Measurements from ENCODE around the gene BST1.

Gene BST1

DNA sequence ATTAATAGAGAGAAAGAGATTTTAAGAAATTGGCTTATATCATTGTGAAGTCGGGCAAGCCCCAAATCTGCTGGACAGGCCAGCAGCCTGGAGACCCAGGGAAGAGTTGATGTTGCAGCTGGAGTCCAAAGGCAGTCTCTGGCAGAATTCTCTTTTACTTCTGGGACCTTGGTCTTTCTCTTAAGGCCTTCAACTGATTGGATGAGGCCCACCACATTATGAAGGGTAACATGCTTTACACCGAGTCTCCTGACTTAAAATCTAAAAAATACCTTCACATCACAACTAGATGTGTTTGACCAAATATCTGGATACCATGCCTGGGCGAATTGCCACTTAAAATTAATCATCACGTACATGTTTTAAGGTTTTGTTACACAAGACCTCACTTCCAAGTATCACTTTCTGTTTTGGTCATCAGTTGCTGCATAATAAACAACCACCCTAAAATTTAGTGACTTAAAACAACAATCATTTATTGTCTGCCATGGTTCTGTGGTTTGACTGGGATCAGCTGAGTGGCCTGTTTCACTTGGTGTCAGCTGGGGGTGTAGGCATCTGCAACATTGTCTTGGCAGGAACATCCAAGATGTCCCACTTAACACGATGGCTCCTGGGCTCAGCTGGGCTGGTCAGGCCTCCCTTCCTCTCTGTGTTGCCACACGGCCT lies 78.7 kb downstream of the BST1 start:
- DNase-seq = no peak

All from stimulated activated naive CD4-positive, alpha-beta T cell (primary cell).